GM12875 (cell line): Measurements from ENCODE around the gene SLIT1.

Experiments used
- H3K4me3 ChIP-seq: one replicate; pipeline ENCODE4 v1.5.1; 2011; ENCODE audit warnings: low read depth, low read length, control low read depth
- TF ChIP-seq, protein P1 (sequence below): IDR thresholded peaks from 2 replicates; pipeline ENCODE4 v1.5.1; 2011; ENCODE audit warnings: low read depth, mild to moderate bottlenecking, control low read depth, inconsistent platforms, low read length, moderate library complexity, borderline replicate concordance; ENCODE audit not compliant: insufficient read depth

The SLIT1 gene

GRCh38 chr10:97056003-97056630 lies 129.6 kb downstream of the SLIT1 start:
- TF ChIP-seq, protein P1, sequence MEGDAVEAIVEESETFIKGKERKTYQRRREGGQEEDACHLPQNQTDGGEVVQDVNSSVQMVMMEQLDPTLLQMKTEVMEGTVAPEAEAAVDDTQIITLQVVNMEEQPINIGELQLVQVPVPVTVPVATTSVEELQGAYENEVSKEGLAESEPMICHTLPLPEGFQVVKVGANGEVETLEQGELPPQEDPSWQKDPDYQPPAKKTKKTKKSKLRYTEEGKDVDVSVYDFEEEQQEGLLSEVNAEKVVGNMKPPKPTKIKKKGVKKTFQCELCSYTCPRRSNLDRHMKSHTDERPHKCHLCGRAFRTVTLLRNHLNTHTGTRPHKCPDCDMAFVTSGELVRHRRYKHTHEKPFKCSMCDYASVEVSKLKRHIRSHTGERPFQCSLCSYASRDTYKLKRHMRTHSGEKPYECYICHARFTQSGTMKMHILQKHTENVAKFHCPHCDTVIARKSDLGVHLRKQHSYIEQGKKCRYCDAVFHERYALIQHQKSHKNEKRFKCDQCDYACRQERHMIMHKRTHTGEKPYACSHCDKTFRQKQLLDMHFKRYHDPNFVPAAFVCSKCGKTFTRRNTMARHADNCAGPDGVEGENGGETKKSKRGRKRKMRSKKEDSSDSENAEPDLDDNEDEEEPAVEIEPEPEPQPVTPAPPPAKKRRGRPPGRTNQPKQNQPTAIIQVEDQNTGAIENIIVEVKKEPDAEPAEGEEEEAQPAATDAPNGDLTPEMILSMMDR: no peak
- no peak overlapping the region for H3K4me3 ChIP-seq

GRCh38 chr10:97053276-97053675 lies 132.5 kb downstream of the SLIT1 start:
- TF ChIP-seq, protein P1: no peak
- H3K4me3 ChIP-seq: no peak overlapping the region

- H3K4me3 ChIP-seq: no peak overlapping the region
- TF ChIP-seq, protein P1: no peak
Measured at GRCh38 chr10:97050956-97051496, 134.7 kb downstream of the SLIT1 start.

GRCh38 chr10:97050205-97050745 lies 135.5 kb downstream of the SLIT1 start:
- H3K4me3 ChIP-seq: no peak overlapping the region

GRCh38 chr10:97049670-97050069 lies 136.1 kb downstream of the SLIT1 start:
- no peak overlapping the region for H3K4me3 ChIP-seq
- TF ChIP-seq, protein P1: no peak

More at GRCh38 chr10:97050205-97050745, 135.5 kb downstream of the SLIT1 start:
- TF ChIP-seq, protein P1: no peak

DNA sequence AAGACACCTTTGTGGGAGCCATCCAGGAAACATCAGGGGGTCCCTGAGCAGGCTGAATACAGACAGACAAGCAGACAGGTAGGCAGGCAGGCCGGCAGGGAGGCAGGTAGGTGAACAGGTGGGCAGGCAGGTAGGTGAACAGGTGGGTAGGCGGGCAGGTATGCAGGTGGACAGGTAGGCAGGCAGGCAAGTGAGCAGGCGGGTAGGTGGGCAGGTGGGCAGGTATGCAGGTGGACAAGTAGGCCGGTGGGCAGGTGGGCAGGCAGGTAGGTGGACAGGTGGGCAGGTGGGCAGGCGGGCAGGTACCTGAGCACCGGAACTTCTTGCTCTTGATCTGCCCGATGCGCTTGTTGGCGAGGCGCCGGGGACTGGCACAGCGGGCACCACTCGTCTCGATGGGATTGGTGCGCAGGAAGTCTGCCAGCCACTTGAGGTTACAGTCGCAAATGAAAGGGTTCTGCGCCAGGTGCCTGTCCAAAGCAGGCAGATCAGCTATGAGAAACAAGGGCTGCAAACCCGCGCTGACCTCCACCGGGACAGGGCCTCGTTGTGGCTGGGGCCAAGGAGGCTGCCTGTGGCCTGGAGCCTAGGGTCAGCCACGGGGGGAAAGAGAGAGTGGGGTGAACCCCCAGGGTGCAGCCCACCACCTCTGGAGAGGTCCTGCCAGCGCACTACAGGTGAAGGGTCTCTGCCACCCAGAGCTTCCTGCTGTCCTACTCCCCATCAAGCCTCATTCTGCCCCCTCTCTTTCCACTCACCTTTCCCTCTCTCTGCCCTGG lies 136.9 kb downstream of the SLIT1 start:
- no peak overlapping the region for H3K4me3 ChIP-seq
- TF ChIP-seq, protein P1: no peak
